BLaER1 treated with 17β-estradiol and CSF1 and Interleukin-3, amounts not matched to agents 10 nM and 100 nM (cell line): ENCODE measurements around the gene SFMBT2.
A peak's percentile ranks its signal among the peaks of the same experiment; 100 is the strongest.
"Not testable (repeated sequence)": the region's sequence is repeated elsewhere in the genome, so short reads cannot be mapped to it uniquely, and the experiment has no call there.

Experiments used
- H3K27ac ChIP-seq, 11 experiments: shearing (Covaris generic); formaldehyde crosslinking; 2 replicates each; pipeline ENCODE4 v1.8.1; 2022
- H3K27me3 ChIP-seq, 11 experiments: shearing (Covaris generic); formaldehyde crosslinking; 2 replicates each; pipeline ENCODE4 v1.8.1; 2022
- H3K36me3 ChIP-seq, 11 experiments: shearing (Covaris generic); formaldehyde crosslinking; 2 replicates each; pipeline ENCODE4 v1.8.1; 2022
- H3K4me1 ChIP-seq, 10 experiments: shearing (Covaris generic); formaldehyde crosslinking; 2 replicates each; pipeline ENCODE4 v1.8.1; 2022
- H3K4me2 ChIP-seq, 11 experiments: shearing (Covaris generic); formaldehyde crosslinking; 2 replicates each; pipeline ENCODE4 v1.8.1; 2022
- H3K4me3 ChIP-seq, 10 experiments: shearing (Covaris generic); formaldehyde crosslinking; 2 replicates each; pipeline ENCODE4 v1.8.1; 2022
- H3K9ac ChIP-seq, 11 experiments: shearing (Covaris generic); formaldehyde crosslinking; 2 replicates each; pipeline ENCODE4 v1.8.1; 2022
- H3K9me3 ChIP-seq, 11 experiments: shearing (Covaris generic); formaldehyde crosslinking; replicated peaks in 1 of 11; 2 replicates each; pipeline ENCODE4 v1.8.1; 2022
- H4K20me1 ChIP-seq, 11 experiments: shearing (Covaris generic); formaldehyde crosslinking; 2 replicates each; pipeline ENCODE4 v1.8.1; 2022
- Cebpa-rat ChIP-seq, 11 experiments: shearing (Covaris generic); IDR thresholded peaks; 2 replicates each; pipeline ENCODE4 v1.8.1; 2022

Gene SFMBT2

DNA sequence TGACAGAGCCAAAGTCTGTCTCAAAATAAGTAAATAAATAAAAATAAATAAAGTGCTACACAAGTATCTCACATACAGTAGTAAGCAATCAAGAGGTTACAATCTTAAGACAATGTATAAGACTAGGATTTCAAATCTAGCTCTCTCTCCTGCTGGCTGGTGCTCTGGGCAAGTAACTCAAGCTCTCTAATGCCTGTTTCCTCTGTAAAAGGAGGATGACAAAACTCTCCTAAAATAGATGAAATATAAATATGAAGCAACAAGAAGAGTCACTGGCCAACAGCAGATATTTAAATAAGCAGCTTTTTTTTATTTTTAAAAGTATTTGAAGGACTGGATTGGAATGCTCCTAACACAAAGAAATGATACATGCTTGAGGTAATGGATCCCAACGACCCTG, 7.2 kb downstream of the SFMBT2 start:
- 0 out of 22 replicates have a peak overlapping the region, but pooled peaks of 1 of the 11 experiments have one; percentile 24 for H3K27ac ChIP-seq
- peaks cover 0 to 69% (median 38%) of the 10 kb centered on the region in 11 experiments; a peak in 13 of 22 replicates for H4K20me1 ChIP-seq
- peaks cover 0 to 74% (median 65%) of the 10 kb centered on the region in 11 experiments; a peak in 17 of 22 replicates for H3K36me3 ChIP-seq
- peaks cover 26 to 63% (median 55%) of the 10 kb centered on the region in 10 experiments for H3K4me1 ChIP-seq
- H3K4me2 ChIP-seq = peak overlapping the region; percentile 7 to 46 (median 18); a peak in 15 of 22 replicates
- TF ChIP-seq Cebpa-rat (IDR thresholded peaks at IDR 0.05) = no peak
- H3K9me3 ChIP-seq = peaks cover 0 to 39% (median 17%) of the 10 kb centered on the region in 11 experiments; a peak in 14 of 22 replicates
- no peak overlapping the region for H3K4me3 ChIP-seq
- no peak overlapping the region for H3K9ac ChIP-seq
- H3K27me3 ChIP-seq = no peaks in the 10 kb centered on the region

DNA sequence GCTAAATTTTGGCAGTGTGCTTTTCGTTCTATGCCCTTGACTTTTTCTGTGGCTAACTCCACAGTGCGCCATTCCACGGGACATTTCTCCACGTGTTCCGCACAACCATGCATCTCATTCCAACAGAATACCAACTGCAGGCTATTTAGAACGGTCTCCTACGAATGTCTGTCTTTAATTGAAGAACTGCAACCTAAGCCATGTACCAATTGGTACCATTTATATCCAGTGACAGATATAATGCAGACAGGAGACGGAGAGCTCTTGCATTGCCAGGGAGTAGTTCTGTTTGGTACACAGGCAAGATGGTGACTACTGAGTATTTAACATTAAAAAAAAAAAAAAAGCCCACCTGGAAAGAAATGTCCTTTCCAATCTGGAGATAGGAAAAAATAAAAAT, 9.1 kb downstream of the SFMBT2 start:
- Histone ChIP-seq H4K20me1 (peaks cover 0 to 86% (median 52%) of the 10 kb centered on the region in 11 experiments; a peak in 15 of 22 replicates), H3K4me1 (peaks cover 16 to 47% (median 43%) of the 10 kb centered on the region in 10 experiments), H3K9ac (no peak overlapping the region), H3K9me3 (peaks cover 0 to 47% (median 22%) of the 10 kb centered on the region in 11 experiments; a peak in 14 of 22 replicates), H3K4me3 (no peak overlapping the region), H3K27me3 (no peaks in the 10 kb centered on the region), H3K4me2 (peak overlapping the region in 1 of 11 experiments; percentile 43; a peak in 3 of 22 replicates), H3K27ac (no peak overlapping the region), H3K36me3 (peaks cover 0 to 86% (median 78%) of the 10 kb centered on the region in 11 experiments; a peak in 17 of 22 replicates)
- TF ChIP-seq Cebpa-rat (IDR thresholded peaks at IDR 0.05) = no peak

GRCh38 chr10:7401156-7401555, 9.7 kb downstream of the SFMBT2 start:
- Histone ChIP-seq H4K20me1 (peaks cover 0 to 90% (median 56%) of the 10 kb centered on the region in 11 experiments; a peak in 15 of 22 replicates), H3K9ac (no peak overlapping the region), H3K27ac (no peak overlapping the region), H3K4me3 (no peak overlapping the region), H3K4me2 (no peak overlapping the region), H3K36me3 (peaks cover 0 to 90% (median 80%) of the 10 kb centered on the region in 11 experiments; a peak in 17 of 22 replicates), H3K9me3 (peaks cover 0 to 47% (median 22%) of the 10 kb centered on the region in 11 experiments; a peak in 14 of 22 replicates), H3K4me1 (peaks cover 16 to 41% (median 37%) of the 10 kb centered on the region in 10 experiments), H3K27me3 (no peaks in the 10 kb centered on the region)
- TF ChIP-seq Cebpa-rat (IDR thresholded peaks at IDR 0.05) = no peak

- Histone ChIP-seq H3K9me3 (peaks cover 0 to 54% (median 22%) of the 10 kb centered on the region in 11 experiments; a peak in 14 of 22 replicates), H3K27ac (peak overlapping the region in 1 of 11 experiments; percentile 9; a peak in 2 of 22 replicates), H3K9ac (no peak overlapping the region), H3K4me2 (no peak overlapping the region; a peak in 1 of 22 replicates), H3K4me1 (peaks cover 16 to 38% (median 29%) of the 10 kb centered on the region in 10 experiments), H3K27me3 (no peaks in the 10 kb centered on the region), H3K4me3 (no peak overlapping the region), H4K20me1 (peaks cover 0 to 97% (median 64%) of the 10 kb centered on the region in 11 experiments; a peak in 16 of 22 replicates), H3K36me3 (peaks cover 0 to 96% (median 87%) of the 10 kb centered on the region in 11 experiments; a peak in 17 of 22 replicates)
- TF ChIP-seq Cebpa-rat (IDR thresholded peaks at IDR 0.05) = no peak
These were observed 10.6 kb downstream of the SFMBT2 start for GRCh38 chr10:7400068-7400715.

- peaks cover 16 to 35% (median 25%) of the 10 kb centered on the region in 10 experiments for H3K4me1 ChIP-seq
- no peak for TF ChIP-seq Cebpa-rat (IDR thresholded peaks at IDR 0.05)
- no peaks in the 10 kb centered on the region for H3K27me3 ChIP-seq
- H3K36me3 ChIP-seq = peaks cover 0 to 96% (median 87%) of the 10 kb centered on the region in 11 experiments; a peak in 17 of 22 replicates
- peaks cover 0 to 97% (median 71%) of the 10 kb centered on the region in 11 experiments; a peak in 16 of 22 replicates for H4K20me1 ChIP-seq
- H3K27ac ChIP-seq = no peak overlapping the region
- peaks cover 0 to 57% (median 22%) of the 10 kb centered on the region in 11 experiments; a peak in 14 of 22 replicates for H3K9me3 ChIP-seq
- H3K9ac ChIP-seq = no peak overlapping the region
- no peak overlapping the region for H3K4me3 ChIP-seq
- H3K4me2 ChIP-seq = no peak overlapping the region
These were observed 11.3 kb downstream of the SFMBT2 start for GRCh38 chr10:7399533-7399932.

DNA sequence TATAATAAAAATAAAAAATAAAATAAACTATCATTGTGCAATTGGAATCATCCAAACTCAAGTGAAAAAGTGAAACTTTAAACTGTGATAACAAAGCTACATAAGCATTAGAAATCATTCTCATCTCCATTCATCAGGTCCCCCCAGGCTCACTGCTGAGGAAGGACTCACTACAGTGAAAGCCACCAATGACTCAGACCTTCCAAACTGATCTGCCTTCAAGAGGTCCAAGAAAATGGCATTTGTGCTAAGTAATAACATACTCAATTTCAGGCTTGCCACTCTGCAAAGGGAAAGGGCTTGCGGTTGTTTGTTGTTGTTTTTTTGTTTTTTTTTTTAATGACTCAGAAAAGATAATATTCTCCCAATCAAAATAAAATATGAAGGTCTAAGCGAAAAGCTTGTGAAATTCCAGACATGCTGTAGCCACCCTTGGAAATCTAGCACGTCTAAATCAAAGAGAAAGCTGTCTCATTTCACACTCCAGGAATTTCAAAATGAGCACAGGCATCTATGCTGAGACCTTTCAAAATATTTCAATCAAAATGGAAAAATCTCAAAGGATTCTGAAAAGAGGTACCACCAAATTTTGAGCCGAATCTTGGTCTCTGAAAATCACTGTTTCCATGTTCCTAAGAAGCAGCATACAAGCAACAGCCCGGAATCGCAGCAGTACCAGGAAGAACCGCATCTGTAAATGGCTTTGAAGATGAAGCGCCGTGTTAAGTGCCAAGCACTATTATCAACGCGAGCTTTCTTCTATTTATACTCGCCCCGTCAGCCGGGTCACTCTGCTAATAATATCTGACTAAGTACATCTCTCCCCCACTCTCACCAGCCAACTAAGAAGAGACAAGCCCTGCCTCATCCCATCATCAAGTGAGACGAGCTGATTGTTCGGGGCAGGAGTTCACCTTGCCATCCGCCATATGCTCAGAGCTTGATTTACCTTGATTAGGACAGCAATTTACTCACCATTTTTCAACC, 13.5 kb downstream of the SFMBT2 start:
- peaks cover 0 to 94% (median 80%) of the 10 kb centered on the region in 11 experiments; a peak in 16 of 22 replicates for H4K20me1 ChIP-seq
- peaks cover 0 to 89% (median 74%) of the 10 kb centered on the region in 11 experiments; a peak in 17 of 22 replicates for H3K36me3 ChIP-seq
- H3K27me3 ChIP-seq = no peaks in the 10 kb centered on the region
- H3K9ac ChIP-seq = no peak overlapping the region
- no peak overlapping the region for H3K4me3 ChIP-seq
- H3K27ac ChIP-seq = no peak overlapping the region
- H3K9me3 ChIP-seq = peaks cover 0 to 59% (median 20%) of the 10 kb centered on the region in 11 experiments; a peak in 13 of 22 replicates
- TF ChIP-seq Cebpa-rat (IDR thresholded peaks at IDR 0.05) = no peak
- peaks cover 3 to 18% (median 7%) of the 10 kb centered on the region in 10 experiments; a peak in 14 of 20 replicates for H3K4me1 ChIP-seq
- H3K4me2 ChIP-seq = peak overlapping the region in 2 of 11 experiments; percentile 1 to 3; a peak in 1 of 22 replicates

DNA sequence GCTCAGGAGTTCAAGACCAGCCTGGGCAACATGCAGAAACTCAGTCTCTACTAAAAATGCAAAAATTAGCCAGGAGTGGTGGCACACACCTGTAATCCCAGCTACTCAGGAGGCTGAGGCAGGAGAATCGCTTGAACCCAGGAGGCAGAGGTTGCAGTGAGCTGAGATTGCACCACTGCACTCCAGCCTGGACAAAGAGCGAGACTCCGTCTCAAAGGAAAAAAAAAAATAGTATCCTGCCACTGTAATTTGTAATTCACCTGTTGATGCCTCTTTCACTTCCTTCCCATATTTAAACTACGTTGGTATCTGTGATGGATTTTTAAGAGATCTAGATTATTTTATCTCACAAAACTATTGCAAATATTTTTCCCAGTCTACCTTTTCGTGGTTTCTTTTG, 18.5 kb downstream of the SFMBT2 start:
- peaks cover 22 to 48% (median 37%) of the 10 kb centered on the region in 10 experiments for H3K4me1 ChIP-seq
- H3K4me2 ChIP-seq, H3K27ac ChIP-seq, H3K27me3 ChIP-seq, H3K4me3 ChIP-seq, H3K9ac ChIP-seq: not testable (repeated sequence)
- H3K36me3 ChIP-seq = peaks cover 0 to 70% (median 42%) of the 10 kb centered on the region in 11 experiments; a peak in 15 of 22 replicates
- H4K20me1 ChIP-seq = peaks cover 0 to 95% (median 90%) of the 10 kb centered on the region in 11 experiments; a peak in 17 of 22 replicates
- peaks cover 0 to 18% (median 0%) of the 10 kb centered on the region in 11 experiments; a peak in 5 of 22 replicates for H3K9me3 ChIP-seq

DNA sequence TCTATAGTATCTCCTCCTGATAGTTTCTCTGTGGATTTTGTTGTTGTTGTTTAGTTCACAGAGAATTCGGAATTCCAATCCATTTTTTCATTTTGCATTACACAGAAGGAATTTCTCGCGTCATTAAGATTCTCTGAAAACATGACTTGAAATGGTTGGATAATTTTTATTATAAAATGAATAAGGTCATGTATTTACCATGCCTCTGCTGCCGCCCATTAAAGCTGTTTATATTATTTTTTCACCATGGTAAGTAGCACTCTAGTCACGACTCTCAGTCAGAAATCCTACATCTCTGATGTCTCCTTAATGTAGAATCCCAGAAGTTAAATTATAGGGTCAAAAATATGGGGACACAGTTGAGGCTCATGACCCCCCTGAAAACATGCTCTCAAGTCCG, 19.1 kb downstream of the SFMBT2 start:
- Histone ChIP-seq H3K27me3 (no peaks in the 10 kb centered on the region), H3K36me3 (peaks cover 0 to 72% (median 44%) of the 10 kb centered on the region in 11 experiments; a peak in 15 of 22 replicates), H3K27ac (no peak overlapping the region), H3K4me3 (no peak overlapping the region), H3K9me3 (peaks cover 0 to 17% (median 0%) of the 10 kb centered on the region in 11 experiments; a peak in 4 of 22 replicates), H3K4me1 (peaks cover 28 to 52% (median 43%) of the 10 kb centered on the region in 10 experiments), H3K9ac (no peak overlapping the region), H3K4me2 (no peak overlapping the region), H4K20me1 (peaks cover 0 to 96% (median 92%) of the 10 kb centered on the region in 11 experiments; a peak in 17 of 22 replicates)
- no peak for TF ChIP-seq Cebpa-rat (IDR thresholded peaks at IDR 0.05)

DNA sequence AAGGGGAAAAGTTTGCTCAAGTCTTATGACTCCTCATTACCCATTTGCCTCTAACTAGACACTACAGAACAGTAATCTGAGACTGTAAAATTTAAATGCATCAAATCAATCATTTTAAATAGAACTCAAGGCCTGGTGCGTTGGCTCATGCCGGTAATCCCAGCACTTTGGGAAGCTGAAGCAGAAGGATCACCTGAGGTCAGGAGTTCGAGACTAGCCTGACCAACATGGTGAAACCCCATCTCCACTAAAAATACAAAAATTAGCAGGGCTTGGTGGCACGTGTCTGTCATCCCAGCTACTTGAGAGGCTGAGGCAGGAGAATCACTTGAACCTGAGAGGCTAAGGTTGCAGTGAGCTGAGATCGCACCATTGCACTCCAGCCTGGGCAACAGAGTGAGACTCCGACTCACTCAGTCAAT, 20.1 kb downstream of the SFMBT2 start:
- H3K36me3 ChIP-seq = peaks cover 0 to 74% (median 44%) of the 10 kb centered on the region in 11 experiments; a peak in 15 of 22 replicates
- H4K20me1 ChIP-seq = peaks cover 0 to 97% (median 94%) of the 10 kb centered on the region in 11 experiments; a peak in 17 of 22 replicates
- peaks cover 0 to 12% (median 0%) of the 10 kb centered on the region in 11 experiments; a peak in 3 of 22 replicates for H3K9me3 ChIP-seq
- H3K27me3 ChIP-seq, H3K4me3 ChIP-seq, H3K9ac ChIP-seq, H3K27ac ChIP-seq: not testable (repeated sequence)
- peak overlapping the region in 3 of 11 experiments; percentile 9 to 50 (median 13); a peak in 5 of 22 replicates for H3K4me2 ChIP-seq
- peaks cover 36 to 62% (median 50%) of the 10 kb centered on the region in 10 experiments for H3K4me1 ChIP-seq
